ENCODE measurements around the gene MRTFA. TPM values are rescaled to one million over a fixed set of nuclear protein-coding genes. Genes with fewer than 3 reads are reported as not detected.
A peak's percentile ranks its signal among the peaks of the same experiment; 100 is the strongest.

Gene MRTFA
- total RNA-seq, 1 experiment from 2014 or later = 56.5 TPM

DNA sequence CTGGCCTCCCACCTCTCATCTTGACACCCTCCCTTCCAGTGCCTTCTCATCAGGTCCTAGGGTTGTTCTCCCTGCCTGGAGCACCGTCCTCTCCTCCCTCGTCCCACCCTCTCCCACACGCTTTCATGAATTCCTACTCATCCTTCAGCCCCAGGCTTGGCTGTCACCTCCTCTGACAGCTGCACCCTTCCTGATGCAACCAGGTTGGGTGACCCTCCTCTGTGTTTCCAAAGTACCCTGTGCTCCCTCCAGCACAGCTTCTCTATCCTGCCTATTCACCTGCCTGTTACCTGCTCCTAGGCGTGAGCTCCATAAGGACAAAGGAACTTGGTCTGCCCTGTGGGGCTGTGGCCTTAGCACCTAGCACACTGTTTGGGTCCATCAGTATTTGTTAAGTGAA lies 207.7 kb downstream of the MRTFA start:
- DNase-seq (ENCODE audit: low spot score) = no peak

DNA sequence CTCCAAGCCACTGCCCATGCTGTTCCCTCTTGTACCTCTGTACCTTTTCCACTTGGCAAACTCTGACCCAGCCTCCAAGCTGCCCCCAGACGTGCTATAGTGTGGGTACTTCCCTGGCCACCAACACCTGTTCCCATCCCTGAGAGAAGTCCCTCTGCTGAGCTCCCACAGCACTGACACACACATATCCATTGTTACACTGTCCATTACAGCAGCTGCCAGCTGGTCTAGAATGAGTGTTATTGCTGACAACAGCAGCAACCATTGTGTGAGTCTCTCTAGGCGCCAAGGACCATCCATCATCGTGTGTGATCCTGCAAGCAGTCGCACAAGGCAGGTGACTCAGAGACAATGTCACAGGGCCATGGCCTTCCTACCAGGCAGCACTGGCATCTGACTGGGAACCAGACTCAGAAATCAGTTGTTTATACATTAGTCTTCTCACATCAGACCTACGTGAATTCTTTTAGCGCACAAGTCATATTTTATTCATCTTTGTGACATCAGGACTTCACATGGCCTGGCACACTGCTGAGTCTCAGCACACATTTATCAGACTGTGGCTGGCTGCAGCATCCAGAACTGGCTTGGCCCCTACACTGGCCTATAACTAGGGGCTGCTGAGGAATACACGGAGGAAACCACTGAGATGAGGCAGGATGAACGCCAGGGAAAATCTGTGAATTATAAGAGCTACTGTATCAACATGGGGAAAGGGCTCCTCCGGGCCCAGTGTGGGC lies 209.8 kb downstream of the MRTFA start:
- peak; percentile 41 for DNase-seq (ENCODE audit: low spot score)

DNA sequence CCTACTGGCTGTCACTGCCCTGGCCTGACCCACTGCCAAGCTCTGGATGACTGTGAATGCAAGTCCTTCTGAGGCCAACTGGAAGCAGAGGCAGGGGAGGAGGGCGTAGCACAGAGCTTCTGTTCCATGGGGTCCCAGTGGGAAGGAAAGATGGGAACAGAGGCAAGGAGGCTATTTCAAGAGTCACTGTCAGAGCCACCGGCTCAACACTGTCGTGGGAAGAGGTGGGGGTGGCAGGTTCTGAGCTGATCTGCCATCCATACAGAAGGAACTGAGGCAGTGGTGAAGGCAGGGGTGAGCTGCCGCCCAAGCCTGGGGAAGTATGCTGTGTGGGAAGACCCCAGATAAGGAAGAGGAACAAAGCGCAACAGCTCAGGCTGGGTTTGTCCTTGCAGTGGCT lies 211.4 kb downstream of the MRTFA start:
- DNase-seq (ENCODE audit: low spot score) = no peak

DNA sequence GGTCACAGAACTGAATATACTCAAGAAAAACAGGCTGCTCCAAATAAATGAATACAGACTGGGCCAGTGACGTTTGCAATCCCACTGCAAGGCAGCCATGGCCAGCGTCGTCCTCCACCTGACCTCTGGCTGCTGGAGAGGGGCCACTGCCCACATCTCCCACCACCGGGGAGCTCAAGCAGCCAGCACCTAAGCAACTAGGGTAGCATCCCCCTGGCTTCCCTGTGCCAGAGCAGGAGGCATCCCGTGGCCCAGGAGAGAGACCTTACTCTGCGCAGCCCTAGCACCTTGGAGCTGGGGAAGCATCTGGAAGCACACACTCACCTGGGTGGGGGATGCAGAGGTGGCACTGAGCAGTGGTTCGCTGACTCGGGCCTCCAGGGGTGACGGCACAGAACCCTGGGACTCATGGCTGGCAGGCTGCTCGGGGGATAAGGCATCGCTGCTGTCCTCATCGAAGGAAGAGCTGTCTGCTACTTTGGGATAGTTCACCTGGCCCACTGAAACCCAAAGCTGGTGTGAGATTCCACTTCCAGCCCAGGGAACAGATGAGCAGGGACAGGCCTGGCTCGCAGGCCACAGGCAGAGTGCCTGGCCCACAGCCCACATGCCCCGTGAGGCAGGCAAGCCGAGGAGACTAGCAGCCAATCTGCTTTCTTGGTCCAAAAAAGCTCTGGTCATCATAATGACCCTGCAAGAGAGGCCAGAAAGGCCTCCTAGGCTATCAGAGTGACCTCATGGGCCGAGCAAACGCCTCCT lies 212.5 kb downstream of the MRTFA start:
- no peak for DNase-seq (ENCODE audit: low spot score)

DNA sequence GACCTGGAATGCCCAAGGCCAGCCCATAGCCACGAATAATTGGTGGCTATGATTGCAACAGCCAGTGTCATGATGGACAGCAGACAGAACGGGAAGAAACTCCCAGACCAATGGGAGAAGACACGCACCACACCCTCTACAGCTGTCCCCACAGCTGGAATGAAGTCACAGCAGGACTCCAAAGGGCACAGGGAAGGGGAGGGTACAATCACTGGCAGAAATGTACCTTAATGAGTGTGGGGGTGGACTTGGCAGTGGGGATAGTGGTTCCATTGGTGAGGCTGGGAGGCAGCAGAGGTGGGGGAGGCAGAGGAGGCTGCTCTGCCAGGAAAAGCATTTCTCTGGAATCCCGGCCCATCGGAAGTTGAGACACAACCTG lies 213.2 kb downstream of the MRTFA start:
- DNase-seq (ENCODE audit: low spot score) = no peak

DNA sequence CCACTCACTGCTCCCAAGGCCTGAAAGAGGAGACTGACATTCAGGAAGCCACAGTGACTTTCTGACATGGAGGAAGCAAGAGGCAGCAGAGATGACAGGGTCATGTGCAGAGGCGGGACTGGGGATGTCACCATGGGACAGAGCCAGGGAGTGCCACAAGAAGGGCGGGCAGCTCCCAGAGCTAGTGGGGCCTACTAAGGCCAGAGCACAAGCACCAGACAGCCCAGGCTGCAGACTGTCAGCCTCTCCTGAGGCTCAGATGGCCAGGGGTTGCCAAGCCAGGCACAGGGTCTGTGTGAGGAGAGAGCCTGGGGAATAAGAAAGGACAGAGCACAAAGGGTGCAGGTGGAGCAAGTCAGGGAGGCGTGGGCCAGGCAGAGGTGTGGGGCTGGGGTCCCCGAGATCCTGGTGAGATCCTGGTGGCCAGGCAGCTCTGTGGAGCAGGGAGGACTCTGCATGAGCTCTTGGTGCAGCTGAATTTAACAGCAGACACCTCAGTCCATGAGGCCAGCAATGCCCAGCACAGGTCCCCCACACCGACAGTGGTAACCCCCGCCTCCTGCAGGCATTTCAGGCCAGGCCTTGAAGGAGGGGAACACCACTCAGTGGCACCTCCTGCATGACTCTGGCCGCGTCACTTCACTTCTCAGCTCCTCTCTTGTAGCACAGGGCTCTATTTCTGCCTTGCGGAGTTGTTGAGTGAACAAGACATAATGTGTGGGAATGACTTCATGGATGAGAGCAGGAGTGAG lies 213.8 kb downstream of the MRTFA start:
- DNase-seq (ENCODE audit: low spot score) = no peak

DNA sequence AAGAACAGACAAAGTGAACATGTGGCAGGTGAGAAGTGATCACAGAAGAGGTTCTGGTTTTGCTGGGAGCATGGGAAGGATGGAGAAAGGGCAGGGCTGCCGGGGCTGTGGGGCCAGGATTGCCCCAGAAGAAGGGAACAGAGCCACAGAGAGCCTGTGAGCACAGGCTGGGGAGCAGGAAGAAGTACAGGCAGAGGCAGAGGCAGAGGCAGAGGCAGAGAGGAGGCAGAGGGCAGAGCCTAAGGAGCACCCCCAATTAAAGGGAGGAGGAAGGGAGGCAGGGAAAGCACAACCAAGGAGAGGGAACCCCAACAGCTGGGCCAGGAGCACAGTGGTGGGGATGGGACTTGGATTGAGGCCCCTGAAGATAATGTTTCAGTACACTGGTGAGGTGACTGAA lies 214.6 kb downstream of the MRTFA start:
- DNase-seq (ENCODE audit: low spot score) = no peak

DNA sequence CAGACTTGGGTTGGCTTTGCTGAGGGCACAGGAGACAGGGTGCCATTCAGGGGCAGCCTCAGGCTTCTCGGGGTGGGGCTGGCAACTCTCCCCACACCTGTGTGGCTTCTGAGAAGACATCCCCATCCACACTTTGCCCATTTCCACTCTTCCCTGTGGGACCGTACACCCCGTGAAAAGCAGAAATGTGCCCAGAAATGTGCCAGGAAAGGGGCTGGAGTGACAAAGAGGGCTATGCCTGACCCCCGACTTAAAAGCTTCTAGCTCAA lies 215.5 kb downstream of the MRTFA start:
- DNase-seq (ENCODE audit: low spot score) = no peak

DNA sequence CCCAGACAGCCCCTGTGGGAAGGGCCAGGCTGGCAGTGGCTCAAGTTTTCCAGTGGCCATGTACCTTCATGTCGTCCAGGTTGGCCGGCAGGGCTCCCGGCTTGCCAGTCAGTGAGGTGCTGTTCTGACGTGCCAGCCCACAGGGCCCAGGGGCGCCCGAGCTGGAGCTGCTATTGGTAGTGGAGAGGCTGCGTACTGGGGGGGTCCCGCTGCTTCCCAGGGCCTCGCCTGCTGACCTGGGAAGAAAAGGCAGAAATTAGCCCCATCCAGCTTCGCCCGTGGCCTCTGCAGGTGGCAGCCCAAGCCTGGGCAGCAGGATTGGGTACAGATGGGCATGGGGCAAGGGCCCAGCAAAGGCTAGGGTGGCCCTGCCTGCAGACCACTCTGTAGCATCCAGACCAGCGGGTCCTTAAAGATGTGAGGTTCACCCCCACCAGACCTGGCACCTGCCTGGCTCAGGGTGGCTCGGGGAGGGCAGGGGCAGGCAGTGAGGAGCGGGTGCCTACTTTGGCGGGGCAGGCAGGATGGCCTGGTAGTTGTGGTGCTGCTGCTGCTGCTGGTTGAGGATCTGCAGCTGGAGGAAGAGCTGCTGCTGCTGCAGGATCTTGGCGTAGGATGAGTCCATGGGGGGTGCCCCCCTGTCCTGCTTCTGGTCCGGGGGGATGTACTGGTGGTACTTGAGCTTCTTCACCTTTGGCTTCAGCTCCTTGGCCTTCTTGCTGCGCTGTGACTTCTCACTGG lies 216.0 kb downstream of the MRTFA start:
- DNase-seq (ENCODE audit: low spot score) = no peak

DNA sequence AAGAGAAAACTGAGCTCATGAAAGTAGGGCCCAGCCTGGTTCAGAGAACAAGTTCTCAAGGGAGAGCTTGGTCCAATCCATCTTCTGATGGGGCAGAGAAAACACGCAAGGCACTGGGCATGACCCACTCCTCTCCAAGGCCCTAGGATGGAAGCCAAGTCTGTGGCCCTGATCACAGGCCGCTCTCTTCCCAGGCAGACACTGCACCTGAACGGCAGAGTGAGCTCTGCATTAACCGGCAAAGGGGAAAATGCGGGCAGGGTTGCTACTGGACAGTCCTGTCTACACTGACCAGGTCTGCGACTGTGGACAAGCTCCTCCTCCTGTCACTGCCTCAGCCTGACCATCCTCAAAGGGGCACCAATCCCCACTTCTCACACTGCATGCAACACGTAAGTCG lies 216.8 kb downstream of the MRTFA start:
- DNase-seq (ENCODE audit: low spot score) = no peak

DNA sequence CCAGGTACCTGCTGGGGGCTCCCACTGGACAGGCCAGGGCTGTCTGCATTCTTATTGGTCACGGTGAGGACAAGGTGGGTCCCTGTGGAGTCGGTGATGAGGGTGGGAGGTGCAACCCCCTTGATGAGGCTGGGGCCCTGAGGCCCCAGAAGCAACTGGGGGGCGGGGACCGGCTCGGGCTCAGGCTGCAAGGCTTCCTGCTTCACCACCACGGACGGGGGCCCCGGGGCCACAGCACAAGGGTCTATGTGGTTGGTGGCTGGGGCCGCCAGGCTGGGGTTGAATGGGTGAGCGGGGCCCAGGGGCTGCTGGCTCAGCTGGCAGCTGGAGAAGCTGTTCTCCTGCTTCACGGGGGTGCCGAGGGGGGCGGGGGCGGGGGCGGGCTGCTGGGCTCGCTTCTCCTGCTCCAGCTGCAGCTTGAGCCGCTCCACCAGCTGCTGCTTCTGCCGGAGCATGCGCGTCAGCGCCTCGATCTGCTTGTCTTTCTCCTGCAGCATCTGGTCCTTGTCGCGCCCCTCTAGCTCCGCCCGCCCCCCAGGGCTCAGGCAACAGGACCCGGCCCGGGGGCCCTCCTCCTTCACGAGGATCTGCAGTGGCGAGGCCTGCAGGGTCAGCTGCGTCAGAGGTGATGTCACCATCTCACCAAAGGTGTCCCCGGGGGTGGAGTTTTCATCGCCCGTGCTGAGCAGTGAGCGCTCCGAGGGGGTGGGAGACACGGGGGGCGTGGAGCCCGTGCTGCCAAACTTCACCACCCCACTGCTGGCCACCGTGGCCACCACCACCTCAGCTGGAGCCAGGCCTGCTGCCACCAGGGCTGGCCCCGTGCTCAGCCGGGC lies 217.9 kb downstream of the MRTFA start:
- DNase-seq (ENCODE audit: low spot score) = no peak

DNA sequence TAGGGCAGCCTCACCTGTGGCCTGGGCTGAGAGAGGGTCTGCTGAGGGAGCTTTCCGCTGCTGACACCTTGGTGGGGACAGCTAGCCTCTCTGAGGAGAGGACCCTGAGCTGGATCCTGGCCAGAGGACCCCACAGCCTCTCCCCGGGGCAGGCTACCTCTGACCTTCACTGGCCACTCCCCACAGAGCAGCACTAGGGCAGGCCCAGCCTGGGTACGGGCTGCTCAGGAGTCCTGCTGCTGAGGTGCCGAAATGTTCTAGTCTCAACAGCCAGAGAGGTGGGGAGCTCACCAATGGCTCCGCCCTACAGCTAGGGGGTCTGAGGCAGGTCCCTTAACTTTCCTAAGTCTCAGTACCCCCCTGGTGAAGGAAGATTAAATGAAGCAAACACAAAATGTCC lies 218.6 kb downstream of the MRTFA start:
- DNase-seq (ENCODE audit: low spot score) = no peak

DNA sequence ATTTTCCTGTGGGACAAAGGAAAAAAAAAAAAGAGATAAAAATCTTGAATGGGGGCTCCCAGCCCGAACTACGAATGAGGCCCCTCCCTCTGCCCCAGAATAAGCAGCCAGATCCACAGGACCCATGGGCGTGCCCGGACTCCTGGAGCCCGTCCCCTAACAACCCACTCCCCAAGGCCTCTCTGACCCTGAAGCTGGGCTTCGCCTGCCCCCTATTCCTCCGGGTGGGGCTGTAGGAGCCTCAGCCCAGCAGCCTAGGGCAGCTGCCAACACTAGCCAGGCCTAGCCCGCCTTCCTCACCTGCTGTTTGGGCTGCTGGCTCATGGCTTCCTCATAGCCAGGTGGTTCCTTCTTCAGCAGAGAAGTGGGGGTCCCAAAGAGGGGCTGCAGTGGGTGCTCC lies 219.5 kb downstream of the MRTFA start:
- DNase-seq (ENCODE audit: low spot score) = no peak

DNA sequence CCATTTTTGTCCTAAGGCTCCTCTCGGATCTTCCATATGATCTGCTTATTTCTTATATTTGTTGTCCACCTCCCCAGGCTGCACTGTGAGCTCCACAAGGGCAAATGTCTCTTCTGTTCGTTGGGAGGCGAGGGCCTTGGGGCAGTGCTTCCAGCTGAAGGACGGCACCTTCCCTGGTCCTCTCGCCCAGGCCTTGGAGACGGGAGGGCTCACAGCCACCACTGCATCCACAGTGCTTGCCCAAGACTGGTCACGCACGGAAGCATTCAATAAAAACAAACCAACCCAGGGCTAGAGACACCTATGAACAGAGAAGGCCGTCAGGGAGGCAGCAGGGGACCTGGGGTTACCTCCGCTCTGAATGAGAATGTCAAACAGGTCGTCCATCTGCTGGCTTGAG lies 219.9 kb downstream of the MRTFA start:
- no peak for DNase-seq (ENCODE audit: low spot score)

DNA sequence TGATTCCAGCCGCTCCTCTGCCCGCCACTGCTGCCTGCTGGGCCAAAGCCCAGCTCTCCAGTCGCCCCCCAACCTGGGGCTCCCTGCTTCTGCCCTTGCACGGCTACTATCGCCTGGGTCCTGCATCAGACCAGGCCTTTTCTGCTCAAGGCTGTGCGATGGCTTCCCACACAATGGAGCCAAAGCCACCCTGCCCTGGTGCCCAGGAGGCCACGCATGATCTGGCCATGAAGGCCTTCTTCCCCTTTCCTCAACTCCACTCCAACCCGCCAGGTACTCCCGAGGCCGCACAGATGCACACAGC lies 220.3 kb downstream of the MRTFA start:
- DNase-seq (ENCODE audit: low spot score) = no peak

DNA sequence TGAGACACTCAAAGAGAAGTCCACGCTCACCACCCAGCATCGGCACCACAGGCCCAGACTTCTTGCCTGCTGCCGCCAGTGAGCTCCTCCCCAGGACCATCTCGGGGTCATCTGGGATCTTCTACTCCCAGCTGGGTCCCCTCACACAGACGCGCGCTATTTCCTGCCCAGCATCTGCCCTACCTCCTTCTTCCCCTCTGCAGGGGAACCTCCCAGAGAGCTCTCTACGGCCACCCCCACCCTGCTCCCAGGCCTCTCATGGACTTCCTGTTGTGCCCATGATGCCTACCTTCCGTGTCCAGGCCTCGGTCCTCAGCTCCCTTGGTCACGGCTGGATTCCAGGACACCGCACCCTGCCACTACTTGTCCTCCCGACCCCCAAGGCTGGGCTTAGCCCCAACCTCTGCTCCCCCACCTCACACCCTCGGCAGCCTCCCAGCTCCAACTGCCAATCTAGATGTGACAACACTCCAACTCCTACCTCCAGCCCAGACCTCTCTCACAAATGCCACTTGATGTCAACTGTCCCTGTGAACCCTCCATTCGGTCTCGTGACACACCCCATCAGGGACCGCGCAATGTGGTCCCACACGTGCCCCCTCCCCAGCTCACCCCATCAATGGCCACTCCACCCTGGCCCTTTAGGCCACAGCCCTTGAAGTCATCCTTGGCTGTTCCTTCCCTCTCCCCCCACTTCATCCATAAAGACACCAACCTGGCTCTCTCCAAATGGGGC lies 220.8 kb downstream of the MRTFA start:
- DNase-seq (ENCODE audit: low spot score) = no peak

DNA sequence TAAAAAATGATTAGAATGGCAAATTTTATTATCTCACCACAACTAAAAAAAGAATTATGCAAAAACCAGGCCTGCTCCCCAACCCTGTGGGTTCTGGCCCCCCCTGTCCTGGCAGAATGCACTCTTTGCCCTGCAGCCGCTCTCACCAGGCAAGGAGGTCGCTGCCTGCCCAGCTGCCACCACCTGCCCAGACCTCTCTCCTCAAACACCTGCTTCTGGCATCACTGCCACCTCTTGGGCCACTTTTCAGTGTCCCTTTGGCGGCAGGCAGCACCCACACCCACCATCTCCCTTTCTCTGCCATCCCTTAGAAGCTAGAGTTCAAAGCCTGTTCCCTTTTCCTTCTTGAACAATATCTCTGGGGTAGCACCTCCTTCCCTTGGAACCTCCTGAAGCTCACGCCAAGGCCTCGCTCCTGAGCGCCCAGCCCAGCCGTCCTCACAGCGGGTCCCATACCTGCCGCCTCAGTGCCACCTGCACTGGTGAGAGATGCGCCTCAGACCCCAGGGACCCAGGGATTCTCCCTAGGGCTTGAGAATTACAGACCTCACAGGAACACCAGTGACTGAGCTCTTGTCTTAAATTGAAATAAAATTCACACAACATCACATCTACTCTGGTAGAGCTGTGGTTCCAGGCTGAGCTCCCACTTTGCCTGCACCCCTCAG lies 221.5 kb downstream of the MRTFA start:
- DNase-seq (ENCODE audit: low spot score) = no peak

DNA sequence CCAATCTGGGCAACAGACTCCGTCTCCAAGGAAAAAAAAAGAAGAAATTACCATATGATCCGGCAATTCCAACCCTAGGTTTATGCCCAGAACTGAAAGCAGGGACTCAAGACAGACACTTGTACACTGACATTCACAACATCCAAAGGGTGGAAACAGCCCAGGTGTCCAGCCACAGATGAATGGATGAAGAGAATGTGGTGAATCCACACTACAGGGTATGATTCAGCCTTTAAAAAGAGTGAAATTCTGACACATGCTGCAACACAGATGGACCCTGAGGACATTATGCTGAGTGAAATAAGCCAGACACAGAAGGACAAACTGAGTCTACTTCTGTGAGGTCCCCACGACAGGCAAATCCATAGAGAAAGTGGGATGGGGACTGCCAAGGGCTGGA lies 222.2 kb downstream of the MRTFA start:
- no peak for DNase-seq (ENCODE audit: low spot score)

DNA sequence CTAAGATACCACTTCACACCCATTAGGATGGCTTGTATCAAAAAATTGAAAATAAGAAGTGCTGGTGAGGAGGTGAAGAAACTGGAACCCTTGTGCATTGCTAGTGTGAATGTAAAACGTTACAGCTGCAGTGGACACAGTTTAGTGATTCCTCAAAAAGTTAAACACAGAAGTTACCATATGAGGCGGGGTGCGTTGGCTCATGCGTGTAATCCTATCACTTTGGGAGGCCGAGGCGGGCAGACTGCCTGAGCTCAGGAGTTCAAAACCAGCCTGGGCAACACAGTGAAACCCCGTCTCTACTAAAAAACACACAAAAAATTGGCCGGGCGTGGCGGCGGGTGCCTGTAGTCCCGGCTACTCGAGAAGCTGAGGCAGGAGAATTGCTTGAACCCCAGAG lies 222.6 kb downstream of the MRTFA start:
- no peak for DNase-seq (ENCODE audit: low spot score)

DNA sequence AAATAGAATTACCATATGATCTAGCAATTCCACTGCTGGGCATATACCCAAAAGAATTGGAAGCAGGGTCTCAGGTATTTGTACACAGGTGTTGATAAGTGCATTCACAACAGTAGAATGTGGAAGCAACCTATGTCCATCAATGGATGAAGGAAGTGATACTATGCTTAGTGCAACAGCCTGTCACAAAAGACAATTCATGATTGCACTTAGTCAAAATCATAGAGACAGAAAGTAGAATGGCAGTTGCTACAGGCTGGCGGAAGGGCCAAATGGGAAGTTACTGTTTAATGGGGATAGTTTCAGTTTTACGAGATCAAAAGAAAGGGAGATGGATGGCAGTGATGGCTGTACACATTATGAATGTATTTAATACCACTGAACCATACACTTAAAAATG lies 224.1 kb downstream of the MRTFA start:
- no peak for DNase-seq (ENCODE audit: low spot score)

DNA sequence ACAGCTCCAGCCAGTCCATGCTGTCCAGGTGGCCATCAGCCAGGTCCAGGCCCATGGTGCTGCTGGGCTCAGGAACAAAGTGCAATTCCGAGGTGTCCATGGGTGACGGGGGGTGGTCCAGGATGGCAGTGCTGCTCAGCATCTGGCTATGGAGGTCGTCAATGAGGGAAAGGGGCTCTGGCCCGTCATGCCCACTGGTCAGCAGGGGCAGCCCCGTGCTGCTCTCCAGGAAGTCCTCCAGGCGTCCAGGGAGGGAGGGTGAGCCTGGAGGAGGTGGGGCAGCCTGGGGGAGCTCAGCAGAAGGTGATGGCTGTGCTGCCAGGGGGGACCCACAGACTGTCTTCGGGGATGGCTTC lies 225.0 kb downstream of the MRTFA start:
- DNase-seq (ENCODE audit: low spot score) = no peak
